ACHN (cell line): ENCODE results near the gene DES.
"Not testable (repeated sequence)": the region's sequence is repeated elsewhere in the genome, so short reads cannot be mapped to it uniquely, and the experiment has no call there.

Source experiments
- DNase-seq: peaks from one replicate; pipeline ENCODE4 v3.0.0-alpha.2; 2015
- in situ Hi-C: cut with HindIII; loops from 2 replicates; pipeline ENCODE4 v1.10.0; 2017; ENCODE audit warnings: low sequenced_read_pairs, low pct_ligation_motif_present, low pct_unique_long_range_greater_than_20kb

Gene DES

GRCh38 chr2:219418155-219419011 is at the start of gene DES:
Gene DES, plus strand, starts transcription at chr2:219418377. Its CDS starts 86 bp downstream, at chr2:219418463.
- DNase-seq: no peak
- in situ Hi-C loops: no loop called here

DNA sequence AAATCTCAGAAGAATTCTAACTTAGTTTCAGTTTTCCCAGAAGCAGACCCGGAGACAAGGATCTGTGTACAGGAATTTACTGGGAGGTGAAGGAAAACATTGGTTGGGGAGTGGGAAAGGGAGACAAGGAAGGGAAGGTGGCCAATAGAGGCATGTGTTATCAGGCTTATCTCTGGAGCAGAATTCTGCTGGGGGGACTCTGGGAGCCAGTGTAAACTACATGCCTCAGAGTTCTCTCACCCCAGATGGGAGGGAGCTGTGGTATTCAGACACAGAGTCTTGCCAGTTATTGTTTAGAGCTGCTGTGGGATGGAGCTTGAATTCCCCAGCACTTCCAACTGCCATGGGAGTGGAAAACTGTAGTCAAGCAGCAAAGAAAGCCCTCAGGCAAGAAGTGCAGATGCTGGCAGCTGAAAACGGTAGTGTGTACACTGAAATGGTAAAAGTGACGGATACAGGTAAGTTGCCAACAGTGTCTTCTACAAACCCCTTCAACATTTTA is 49.4 kb upstream of the DES start:
- no peak for DNase-seq
- in situ Hi-C loops: no loop called here

GRCh38 chr2:219369447-219369861 is 48.7 kb upstream of the DES start:
- in situ Hi-C loops: no loop called here
- DNase-seq: no peak

GRCh38 chr2:219378163-219378851 is 39.9 kb upstream of the DES start:
- DNase-seq: no peak
- in situ Hi-C loops: no loop called here

- no peak for DNase-seq
- in situ Hi-C loops: no loop called here
These were observed 37.3 kb upstream of the DES start for GRCh38 chr2:219380926-219381325.

DNA sequence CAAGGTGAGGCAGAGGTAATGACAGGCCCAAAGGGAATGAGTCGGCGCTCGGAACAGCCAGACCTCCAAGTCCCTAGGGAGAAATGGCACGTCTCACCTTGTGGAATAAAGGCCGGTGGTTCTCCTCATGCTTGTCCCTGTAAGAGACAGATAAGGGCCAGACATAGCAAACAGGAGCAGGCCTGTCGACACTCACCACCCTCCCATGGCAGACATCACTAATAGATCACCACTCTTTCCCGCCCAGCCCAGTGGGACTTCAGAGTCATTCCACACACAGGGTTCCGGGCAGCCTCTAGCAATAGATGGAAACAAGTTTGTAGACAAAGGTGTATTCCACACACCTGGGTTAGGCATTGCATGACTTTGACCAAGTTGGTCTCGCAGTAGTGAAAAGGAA is 36.7 kb upstream of the DES start:
- in situ Hi-C loops: no loop called here
- DNase-seq: no peak

DNA sequence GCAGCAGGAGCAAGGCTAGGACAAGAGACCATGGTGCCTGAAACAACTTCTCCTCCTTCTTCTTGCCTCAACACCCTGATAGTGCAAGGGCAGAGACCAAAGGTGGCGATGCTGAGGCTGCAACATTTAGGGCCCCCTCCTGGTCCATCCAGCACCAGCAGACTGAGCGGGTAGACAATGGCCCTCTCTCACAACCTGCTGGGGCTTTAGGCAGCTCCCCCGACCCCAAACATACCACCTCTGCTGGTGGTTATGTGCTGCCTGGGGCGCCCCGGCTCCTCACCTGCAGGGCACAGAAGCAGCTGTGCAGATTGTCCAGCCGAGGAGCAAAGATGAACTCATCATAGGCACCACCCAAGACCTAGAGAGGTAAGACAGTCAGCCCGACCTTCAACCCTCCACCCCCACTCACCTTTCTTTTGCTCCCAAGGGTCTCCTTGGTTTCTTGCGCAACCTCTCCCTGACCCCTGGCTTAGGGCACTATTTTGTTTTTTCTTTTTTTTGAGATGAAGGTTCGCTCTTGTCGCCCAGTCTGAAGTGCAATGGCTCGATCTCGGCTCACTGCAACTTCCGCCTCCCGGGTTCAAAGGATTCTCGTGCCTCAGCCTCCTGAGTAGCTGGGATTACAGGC is 34.0 kb upstream of the DES start:
- no peak for DNase-seq
- in situ Hi-C loops: no loop called here

GRCh38 chr2:219384859-219385258 is 33.3 kb upstream of the DES start:
- in situ Hi-C loops: no loop called here
- no peak for DNase-seq

DNA sequence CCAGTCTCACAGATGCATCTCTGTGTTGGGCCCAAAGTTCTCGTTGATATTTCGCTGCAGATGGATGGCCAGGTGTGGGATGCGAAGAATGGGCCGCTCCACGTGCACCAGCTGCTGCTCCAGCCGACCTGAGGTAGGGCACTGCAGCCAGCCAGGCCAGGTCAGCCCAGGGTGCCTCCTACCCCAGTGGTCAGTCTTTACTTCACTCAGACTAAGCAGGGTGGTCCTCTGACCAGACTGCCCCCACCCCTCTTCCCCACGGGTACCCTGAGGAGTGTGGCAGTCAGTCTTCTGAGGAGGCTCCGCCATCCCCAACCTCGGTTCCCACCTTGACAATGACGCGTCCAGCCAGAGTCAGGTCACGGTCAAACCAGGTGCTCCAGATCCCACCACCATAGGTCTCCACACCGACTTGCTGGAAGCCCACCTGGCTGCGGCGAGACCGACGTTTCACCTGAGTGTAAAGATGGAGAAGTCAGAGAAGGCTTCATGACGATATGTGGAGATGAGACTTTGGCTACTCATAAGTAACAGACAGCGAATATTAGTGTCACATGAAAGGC is 32.1 kb upstream of the DES start:
- in situ Hi-C loops: no loop called here
- DNase-seq: no peak

- DNase-seq: no peak
- in situ Hi-C loops: no loop called here
These were observed 31.5 kb upstream of the DES start for GRCh38 chr2:219386532-219387280.

DNA sequence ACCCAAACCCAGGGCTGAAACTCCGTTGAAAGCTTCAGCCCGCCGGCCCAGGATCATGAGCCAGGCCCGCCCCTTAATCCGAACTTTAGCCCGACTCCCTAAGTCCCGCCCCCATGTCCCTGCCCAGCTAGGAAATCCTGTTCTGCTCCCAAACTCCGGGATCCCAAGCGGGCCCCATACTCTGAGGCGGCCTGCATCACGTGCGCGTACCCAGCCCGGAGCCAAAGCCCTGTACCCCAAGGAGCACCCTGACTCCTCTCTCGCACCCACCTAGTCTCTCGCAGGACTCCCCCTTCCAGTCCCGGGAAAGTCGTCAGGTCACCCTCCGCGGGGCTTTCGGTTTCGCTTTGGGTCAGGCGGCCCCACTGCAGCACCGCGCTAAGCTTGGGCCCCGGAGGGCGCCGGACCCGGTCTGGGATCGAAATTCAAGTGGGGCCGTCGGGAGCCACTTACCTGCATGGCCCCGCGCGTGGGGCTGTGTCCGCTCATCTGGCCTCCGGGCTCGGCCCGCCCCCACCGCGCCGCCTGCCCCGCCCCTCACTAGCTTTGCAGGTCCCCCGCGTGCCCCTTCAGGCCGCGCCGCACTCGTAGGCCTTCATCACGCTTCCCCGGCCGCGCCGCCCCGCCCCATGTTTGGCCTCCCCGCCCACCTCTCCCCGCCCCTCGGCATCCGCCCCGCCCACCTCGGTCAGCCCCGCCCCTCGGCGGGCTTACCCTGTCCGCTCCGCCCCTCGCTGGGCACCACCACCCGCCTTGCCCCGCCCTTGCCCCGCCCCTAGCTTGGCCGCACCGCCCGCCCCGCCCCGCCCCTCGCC is 30.7 kb upstream of the DES start, which contains the start of gene DNPEP:
Gene DNPEP, minus strand, starts transcription at position 607 of the 815 bp plus-strand sequence. Its CDS starts 118 bp downstream, at position 489.
- in situ Hi-C loops: no loop called here
- peak; percentile 88 for DNase-seq

DNA sequence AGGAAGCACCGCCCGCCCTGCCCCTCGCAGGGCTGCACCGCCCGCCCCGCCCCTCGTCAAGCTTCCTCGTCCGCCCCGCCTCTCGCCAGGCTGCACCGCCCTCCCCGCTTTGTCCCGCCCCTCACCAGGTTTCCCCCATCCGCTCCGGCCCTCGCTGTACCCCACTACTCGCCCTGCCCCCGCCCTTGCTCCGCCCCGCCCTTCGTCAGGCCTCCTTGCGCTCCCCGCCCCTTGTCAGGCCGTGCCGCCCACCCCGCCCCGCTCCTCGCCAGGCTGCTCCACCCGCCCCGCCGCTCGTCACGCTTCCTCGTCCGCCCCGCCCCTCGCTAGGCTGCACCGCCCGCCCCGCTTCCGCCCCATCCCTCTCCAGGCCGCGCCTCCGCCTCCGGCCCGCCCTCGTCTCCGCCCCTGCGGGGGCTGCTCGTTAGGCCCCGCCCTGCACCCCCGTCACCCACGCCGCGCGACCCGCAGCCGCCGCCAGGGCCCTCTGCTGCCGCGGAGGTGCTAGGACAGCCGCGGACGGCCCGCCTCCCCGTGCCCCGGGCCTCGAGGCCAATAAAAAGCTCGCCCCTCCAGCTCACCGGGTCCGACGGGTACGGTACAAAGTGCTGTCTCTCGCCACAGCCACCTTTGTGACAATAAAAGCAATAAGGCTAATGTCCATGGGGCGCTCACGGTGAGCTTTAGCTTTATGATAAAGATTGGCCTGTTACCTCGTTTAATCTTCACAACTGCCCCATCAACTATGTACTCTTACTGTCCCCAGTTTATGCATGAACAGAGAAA is 29.9 kb upstream of the DES start:
- in situ Hi-C loops: no loop called here
- DNase-seq: peak; percentile 95

GRCh38 chr2:219388907-219389156 is 29.3 kb upstream of the DES start:
- no peak for DNase-seq
- in situ Hi-C loops: no loop called here

GRCh38 chr2:219392754-219393153 is 25.4 kb upstream of the DES start:
- DNase-seq: no peak
- in situ Hi-C loops: no loop called here

- DNase-seq, in situ Hi-C loops: not testable (repeated sequence)
These were observed 23.1 kb upstream of the DES start for GRCh38 chr2:219395056-219395455.

- in situ Hi-C loops: no loop called here
These were observed 22.6 kb upstream of the DES start for GRCh38 chr2:219395609-219396008.

GRCh38 chr2:219396863-219397457 is 21.2 kb upstream of the DES start:
- no peak for DNase-seq
- in situ Hi-C loops: no loop called here

More at GRCh38 chr2:219395609-219396008, 22.6 kb upstream of the DES start:
- no peak for DNase-seq
